HepG2 (cell line): ENCODE results near the gene ZNF292. TPM values are rescaled to one million over a fixed set of nuclear protein-coding genes. Genes with fewer than 3 reads are reported as not detected.
A peak's percentile ranks its signal among the peaks of the same experiment; 100 is the strongest.

Experiments
- ATAC-seq: fragments of 200-7000 bp; cut with Tn5 transposase; 3 replicates; pipeline ENCODE4 v1.9.1; 2020; ENCODE audit warnings: mild to moderate bottlenecking, moderate library complexity
- BruUV-seq: library from RNA; stranded (reverse); fragments of 400-500 nt; replicated peaks from 2 replicates; lab custom pipeline; 2021; lab: Mats Ljungman, UMichigan
- CTCF ChIA-PET: fragments of 300-600 bp; formaldehyde crosslinking; extraction: SDS; loops from one replicate; lab custom pipeline; 2021; ENCODE audit warnings: low total read pairs, inconsistent platforms, low intra/inter-chr PET ratio; lab: Yijun Ruan, JAX
- POLR2A ChIA-PET: fragments of 350-600 bp; sonication (Branson Sonifier 250); formaldehyde crosslinking; loops from one replicate; lab custom pipeline; 2020; ENCODE audit warnings: antibody characterized with exemption, inconsistent platforms; lab: Yijun Ruan, JAX
- DNase-seq: peaks from one replicate; pipeline ENCODE4 v3.0.0-alpha.2; 2015; ENCODE audit warnings: low spot score
- FAIRE-seq: peaks from 3 replicates; lab custom pipeline; 2011; peaks lifted over from hg19 to GRCh38; lab: Jason Lieb, UNC
- H2AFZ ChIP-seq: one replicate; pipeline ENCODE4 v1.6.1; 2011; ENCODE audit warnings: low read length, inconsistent platforms
- H3K27ac ChIP-seq: fragments of 300-600 bp; 3 replicates; pipeline ENCODE4 v1.8.0; 2011; ENCODE audit warnings: mixed run types, mild to moderate bottlenecking, mixed read lengths, low read length, inconsistent platforms; ENCODE audit not compliant: insufficient read depth; ENCODE audit errors: extremely low read length
- H3K27me3 ChIP-seq, 2 experiments: fragments of 200-600 bp in 1 of 2; 2 replicates in 1 of 2; 3 replicates in 1 of 2; pipeline versions ENCODE4 v1.6.0 to v1.8.0; 2011; ENCODE audit warnings: low read length in 2 of 2, mild to moderate bottlenecking in 2 of 2, moderate library complexity in 2 of 2, inconsistent platforms in 1 of 2; ENCODE audit not compliant: insufficient read depth in 2 of 2, control insufficient read depth in 1 of 2
- H3K36me3 ChIP-seq, 2 experiments: fragments of 200-600 bp in 1 of 2; replicated peaks in 1 of 2; 2 replicates in 1 of 2; 3 replicates in 1 of 2; pipeline versions ENCODE4 v1.5.1 to v1.8.0; 2011; ENCODE audit warnings: low read length in 2 of 2, inconsistent platforms in 1 of 2; ENCODE audit not compliant: insufficient read depth in 2 of 2, control insufficient read depth in 1 of 2
- H3K4me1 ChIP-seq: 2 replicates; pipeline ENCODE4 v1.5.1; 2012; ENCODE audit warnings: low read length, inconsistent platforms; ENCODE audit not compliant: insufficient read depth
- H3K4me2 ChIP-seq: 2 replicates; pipeline ENCODE4 v1.6.0; 2011; ENCODE audit warnings: low read depth, low read length, inconsistent platforms
- H3K4me3 ChIP-seq, 3 experiments: fragments of 200-600 bp in 1 of 3; sonication (generic), shearing (Covaris generic) in 1 of 3; replicated peaks in 1 of 3; 2 replicates each; pipeline ENCODE4 v1.5.1; 2011 to 2016; ENCODE audit warnings: low read length in 3 of 3, inconsistent platforms in 2 of 3, low read depth in 2 of 3, mild to moderate bottlenecking in 2 of 3, control low read depth in 1 of 3, mixed read lengths in 1 of 3; ENCODE audit not compliant: insufficient read depth in 1 of 3
- H3K79me2 ChIP-seq: one replicate; pipeline ENCODE4 v1.6.1; 2011; ENCODE audit warnings: low read length, inconsistent platforms; ENCODE audit not compliant: insufficient read depth
- H3K9ac ChIP-seq: 2 replicates; pipeline ENCODE4 v1.6.0; 2011; ENCODE audit warnings: mild to moderate bottlenecking, low read depth, low read length, inconsistent platforms; ENCODE audit not compliant: insufficient read depth
- H3K9me3 ChIP-seq: 2 replicates; pipeline ENCODE4 v1.5.1; 2012; ENCODE audit warnings: mild to moderate bottlenecking, low read length
- H4K20me1 ChIP-seq: 2 replicates; pipeline ENCODE4 v1.6.0; 2011; ENCODE audit warnings: inconsistent platforms, mild to moderate bottlenecking, low read length, moderate library complexity; ENCODE audit not compliant: insufficient read depth
- BCL6 ChIP-seq: IDR thresholded peaks from 2 replicates; pipeline ENCODE4 v1.6.1; 2016; ENCODE audit warnings: missing genetic modification reagents, missing compliant biosample characterization
- EHMT2 ChIP-seq: fragments of 200-600 bp; sonication (generic); IDR thresholded peaks from 2 replicates; pipeline ENCODE4 v1.7.0; 2017; ENCODE audit warnings: antibody characterized with exemption, low read depth, low read length, borderline replicate concordance
- GABPA ChIP-seq, 2 experiments: IDR thresholded peaks; 2 replicates each; pipeline ENCODE4 v1.6.1; 2011 to 2016; ENCODE audit warnings: low read depth in 2 of 2, low read length in 1 of 2, missing biosample characterization in 1 of 2, missing genetic modification characterization in 1 of 2
- GFI1 ChIP-seq: sonication (generic); formaldehyde crosslinking; IDR thresholded peaks from 2 replicates; pipeline ENCODE4 v1.5.0; 2020; ENCODE audit warnings: missing genetic modification reagents, mild to moderate bottlenecking, borderline replicate concordance
- KAT7 ChIP-seq: IDR thresholded peaks from 2 replicates; pipeline ENCODE4 v1.6.1; 2018; ENCODE audit warnings: borderline replicate concordance, missing compliant biosample characterization
- KMT2A ChIP-seq: sonication (generic); formaldehyde crosslinking; IDR thresholded peaks from 2 replicates; pipeline ENCODE4 v1.4.0; 2020; ENCODE audit warnings: missing genetic modification reagents
- MAFG ChIP-seq: sonication (generic); formaldehyde crosslinking; IDR thresholded peaks from 2 replicates; pipeline ENCODE4 v1.5.1; 2020; ENCODE audit warnings: mild to moderate bottlenecking, missing genetic modification reagents
- MTF2 ChIP-seq: sonication (generic); formaldehyde crosslinking; IDR thresholded peaks from 2 replicates; pipeline ENCODE4 v1.5.0; 2020; ENCODE audit warnings: missing genetic modification reagents, borderline replicate concordance
- NR2F2 ChIP-seq: IDR thresholded peaks from 2 replicates; pipeline ENCODE4 v1.6.1; 2012; ENCODE audit warnings: low read depth, inconsistent platforms, borderline replicate concordance
- PRMT3 ChIP-seq: sonication (generic); formaldehyde crosslinking; IDR thresholded peaks from 2 replicates; pipeline ENCODE4 v1.8.1; 2022; ENCODE audit warnings: low read depth, mild to moderate bottlenecking, moderate library complexity, missing genetic modification reagents, borderline replicate concordance
- SAP130 ChIP-seq: IDR thresholded peaks from 2 replicates; pipeline ENCODE4 v1.6.1; 2016; ENCODE audit warnings: low read depth
- SP5 ChIP-seq: IDR thresholded peaks from 2 replicates; pipeline ENCODE4 v1.6.1; 2016; ENCODE audit warnings: low read depth, borderline replicate concordance
- TBL1XR1 ChIP-seq: fragments of 150-350 bp; IDR thresholded peaks from 2 replicates; pipeline ENCODE4 v1.6.1; 2014; ENCODE audit warnings: borderline replicate concordance, low read length; ENCODE audit not compliant: partially characterized antibody
- THAP7 ChIP-seq: sonication (generic); formaldehyde crosslinking; IDR thresholded peaks from 2 replicates; pipeline ENCODE4 v1.8.1; 2023; ENCODE audit warnings: mild to moderate bottlenecking, missing genetic modification reagents
- ZNF180 ChIP-seq: sonication (generic); formaldehyde crosslinking; IDR thresholded peaks from 2 replicates; pipeline ENCODE4 v1.4.0; 2020; ENCODE audit warnings: low read depth, missing genetic modification reagents, borderline replicate concordance
- ZNF207 ChIP-seq: fragments of 450-650 bp; IDR thresholded peaks from 2 replicates; pipeline ENCODE4 v1.6.1; 2016; ENCODE audit warnings: antibody characterized with exemption, borderline replicate concordance
- ZNF3 ChIP-seq: IDR thresholded peaks from 2 replicates; pipeline ENCODE4 v1.7.0; 2017; ENCODE audit warnings: inconsistent platforms
- ZNF350 ChIP-seq: sonication (generic); formaldehyde crosslinking; IDR thresholded peaks from 2 replicates; pipeline ENCODE4 v1.4.0; 2020; ENCODE audit warnings: mild to moderate bottlenecking, low read depth, missing genetic modification reagents, borderline replicate concordance
- ZNF563 ChIP-seq: sonication (generic); formaldehyde crosslinking; IDR thresholded peaks from 2 replicates; pipeline ENCODE4 v1.8.0; 2022; ENCODE audit warnings: mild to moderate bottlenecking, moderate library complexity, missing genetic modification reagents
- ZNF598 ChIP-seq: sonication (generic); formaldehyde crosslinking; IDR thresholded peaks from 2 replicates; pipeline ENCODE4 v1.5.1; 2020; ENCODE audit warnings: mild to moderate bottlenecking, missing genetic modification reagents, borderline replicate concordance
- WGBS: methylation state at CpG from one replicate; pipeline ENCODE4 v1.1.6; 2017; ENCODE audit warnings: low lambda C conversion rate; 5-methylcytosine and 5-hydroxymethylcytosine counted together
- in situ Hi-C: cut with HindIII; loops from 2 replicates; pipeline ENCODE4 v1.10.0; 2017; ENCODE audit warnings: low pct_unique_long_range_greater_than_20kb; ENCODE audit not compliant: extremely low pct_ligation_motif_present
- intact Hi-C: fragments of 100-400 bp; cut with micrococcal nuclease; formaldehyde crosslinking; loops from one replicate; pipeline ENCODE4 v1.10.0; 2022; ENCODE audit not compliant: unreplicated experiment
- polyA plus RNA-seq, 8 experiments: library from polyadenylated mRNA; depleted of rRNA in 3 of 8; stranded (reverse) in 7 of 8; unstranded in 1 of 8; fragments of >200 nt; fragmentation: Illumina TruSeq in 4 of 8; extraction: Trizol in 4 of 8; gene quantifications; 2 replicates each; pipeline versions ENCODE4 v1.2.1 to v1.2.3, GENCODE V29; 2011 to 2016; ENCODE audit warnings: low read depth in 4 of 8, missing spikeins in 1 of 8, mixed read lengths in 1 of 8; ENCODE audit not compliant: insufficient read depth in 1 of 8
- total RNA-seq, 5 experiments: library from RNA; depleted of rRNA; stranded (reverse); fragments of >200 nt; fragmentation: Illumina TruSeq; extraction: Trizol; gene quantifications; 2 replicates each; pipeline ENCODE4 v1.2.3, GENCODE V29; 2016; ENCODE audit warnings: low read depth in 1 of 5
- TF ChIP-seq, protein P1 (sequence below): sonication (generic); formaldehyde crosslinking; IDR thresholded peaks from 2 replicates; pipeline ENCODE4 v1.4.0; 2020; ENCODE audit warnings: missing genetic modification reagents

ZNF292 gene
- total and polyA plus RNA-seq, 2 of the 13 experiments (the other 11 are each of a cell fraction or from before 2014, with no cell fraction given): 9.9 to 12.8 TPM

- Histone ChIP-seq H3K9me3 (no peaks in the 10 kb centered on the region), H4K20me1 (peaks cover 50% of the 10 kb centered on the region), H3K4me2 (peak overlapping the region; percentile 74), H3K27ac (peak overlapping the region; percentile 87), H3K27me3 (peaks cover 0 to 3% of the 10 kb centered on the region in 2 experiments; a peak in 1 of 5 replicates), H3K9ac (peak overlapping the region; percentile 78), H3K4me3 (peak overlapping the region; percentile 86 to 96 (median 88)), H3K4me1 (peaks cover 32% of the 10 kb centered on the region), H2AFZ (no peak overlapping the region), H3K79me2 (peaks cover 73% of the 10 kb centered on the region), H3K36me3 (peaks cover 0 to 2% of the 10 kb centered on the region in 2 experiments; a peak in 1 of 5 replicates)
- WGBS: under 1% methylated on average over 27 of the region's 43 CpGs
- DNase-seq (peak; percentile 39), ATAC-seq (peak; percentile 73), FAIRE-seq (no peak)
- TSS peak; percentile 72 for BruUV-seq
- ChIA-PET POLR2A (interaction anchor here (0.6 kb wide), 1 partner anchor 16 kb away, joined by 3 read pairs; no protein-coding TSS in a partner anchor), CTCF (no interaction called here)
- in situ Hi-C loops (no loop called here), intact Hi-C loops (loop anchor here (5.0 kb wide), 2 partner anchors 81 to 236 kb away; no protein-coding TSS in a partner anchor)
- TF ChIP-seq, protein P1, sequence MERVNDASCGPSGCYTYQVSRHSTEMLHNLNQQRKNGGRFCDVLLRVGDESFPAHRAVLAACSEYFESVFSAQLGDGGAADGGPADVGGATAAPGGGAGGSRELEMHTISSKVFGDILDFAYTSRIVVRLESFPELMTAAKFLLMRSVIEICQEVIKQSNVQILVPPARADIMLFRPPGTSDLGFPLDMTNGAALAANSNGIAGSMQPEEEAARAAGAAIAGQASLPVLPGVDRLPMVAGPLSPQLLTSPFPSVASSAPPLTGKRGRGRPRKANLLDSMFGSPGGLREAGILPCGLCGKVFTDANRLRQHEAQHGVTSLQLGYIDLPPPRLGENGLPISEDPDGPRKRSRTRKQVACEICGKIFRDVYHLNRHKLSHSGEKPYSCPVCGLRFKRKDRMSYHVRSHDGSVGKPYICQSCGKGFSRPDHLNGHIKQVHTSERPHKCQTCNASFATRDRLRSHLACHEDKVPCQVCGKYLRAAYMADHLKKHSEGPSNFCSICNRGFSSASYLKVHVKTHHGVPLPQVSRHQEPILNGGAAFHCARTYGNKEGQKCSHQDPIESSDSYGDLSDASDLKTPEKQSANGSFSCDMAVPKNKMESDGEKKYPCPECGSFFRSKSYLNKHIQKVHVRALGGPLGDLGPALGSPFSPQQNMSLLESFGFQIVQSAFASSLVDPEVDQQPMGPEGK (CRISPR knock-in tag): peak; percentile 59; the same call in 1 of the 2 replicates
- TF ChIP-seq SAP130 (peak; percentile 6), ZNF563 (CRISPR knock-in tag) (0 out of 2 replicates have a peak, but pooled peaks have one; percentile 3), ZNF598 (peak; percentile 6; the same call in 1 of the 2 replicates), PRMT3 (CRISPR knock-in tag) (no peak), ZNF350 (no peak), NR2F2 (0 out of 2 replicates have a peak, but pooled peaks have one; percentile 3), GFI1 (CRISPR knock-in tag) (0 out of 2 replicates have a peak, but pooled peaks have one; percentile 2), MTF2 (CRISPR knock-in tag) (peak; percentile 11; the same call in 1 of the 2 replicates), GABPA (IDR thresholded peaks at IDR 0.05; ENCODE audit: low read depth, low read length) (no peak), GABPA (CRISPR knock-in tag; IDR thresholded peaks at IDR 0.05; ENCODE audit: low read depth) (no peak), TBL1XR1 (no peak), SP5 (CRISPR knock-in tag) (peak; percentile 28; the same call in 1 of the 2 replicates), THAP7 (CRISPR knock-in tag) (0 out of 2 replicates have a peak, but pooled peaks have one; percentile 21), ZNF3 (no peak), KAT7 (0 out of 2 replicates have a peak, but pooled peaks have one; percentile 32), MAFG (no peak), BCL6 (CRISPR knock-in tag) (no peak), ZNF207 (no peak), KMT2A (CRISPR knock-in tag) (peak; percentile 29; the same call in 1 of the 2 replicates), EHMT2 (no peak), ZNF180 (0 out of 2 replicates have a peak, but pooled peaks have one; percentile 22)
Observed at GRCh38 chr6:87155842-87156815, 764 bp downstream of the ZNF292 start.
